Tibial nerve (tissue), 4 donors: ENCODE measurements around the gene MTA3.

ENCODE experiments used
- EP300 ChIP-seq, 2 donors: sonication (generic); formaldehyde crosslinking; IDR thresholded peaks; one replicate each; pipeline ENCODE4 v1.6.1; 2017; ENCODE audit warnings: antibody characterized with exemption in 2 of 2, mild to moderate bottlenecking in 1 of 2
- POLR2A ChIP-seq, 2 donors: fragments of 450-650 bp; IDR thresholded peaks; one replicate each; pipeline ENCODE4 v1.6.1; 2017; ENCODE audit warnings: antibody characterized with exemption in 2 of 2, mild to moderate bottlenecking in 2 of 2, moderate library complexity in 2 of 2
- TF ChIP-seq, protein P1 (sequence below), 5 experiments: fragments of 200-600 bp in 3 of 5; fragments of 450-650 bp in 2 of 5; sonication (generic) in 3 of 5; IDR thresholded peaks; one replicate each; pipeline ENCODE4 v1.5.1; 2016 to 2019; ENCODE audit warnings: antibody characterized with exemption in 5 of 5, mild to moderate bottlenecking in 3 of 5, moderate library complexity in 2 of 5

DNA sequence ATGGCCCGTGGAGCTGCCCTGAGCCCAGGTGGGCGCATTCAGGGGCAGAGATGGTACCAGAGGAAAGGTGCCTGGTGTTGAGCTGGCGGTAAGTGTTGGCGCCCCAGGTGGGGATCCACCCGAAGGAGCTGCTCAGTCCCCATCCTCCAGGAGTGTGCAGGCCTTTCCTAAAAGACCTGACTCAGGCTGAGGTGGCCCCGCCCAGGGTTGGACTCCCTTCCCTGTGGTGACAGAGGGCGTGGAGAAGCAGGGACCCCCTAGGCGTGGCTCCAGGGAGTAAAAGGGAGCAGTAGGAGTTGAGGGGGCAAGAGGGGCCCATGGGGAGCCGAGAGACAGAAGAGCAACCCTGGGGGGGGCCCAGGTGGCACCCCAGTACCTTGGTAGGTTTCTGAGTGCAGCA lies 193.1 kb downstream of the MTA3 start:
- TF ChIP-seq POLR2A (IDR thresholded peaks at IDR 0.05) (no peak), EP300 (IDR thresholded peaks at IDR 0.05) (no peak)
- TF ChIP-seq, protein P1, sequence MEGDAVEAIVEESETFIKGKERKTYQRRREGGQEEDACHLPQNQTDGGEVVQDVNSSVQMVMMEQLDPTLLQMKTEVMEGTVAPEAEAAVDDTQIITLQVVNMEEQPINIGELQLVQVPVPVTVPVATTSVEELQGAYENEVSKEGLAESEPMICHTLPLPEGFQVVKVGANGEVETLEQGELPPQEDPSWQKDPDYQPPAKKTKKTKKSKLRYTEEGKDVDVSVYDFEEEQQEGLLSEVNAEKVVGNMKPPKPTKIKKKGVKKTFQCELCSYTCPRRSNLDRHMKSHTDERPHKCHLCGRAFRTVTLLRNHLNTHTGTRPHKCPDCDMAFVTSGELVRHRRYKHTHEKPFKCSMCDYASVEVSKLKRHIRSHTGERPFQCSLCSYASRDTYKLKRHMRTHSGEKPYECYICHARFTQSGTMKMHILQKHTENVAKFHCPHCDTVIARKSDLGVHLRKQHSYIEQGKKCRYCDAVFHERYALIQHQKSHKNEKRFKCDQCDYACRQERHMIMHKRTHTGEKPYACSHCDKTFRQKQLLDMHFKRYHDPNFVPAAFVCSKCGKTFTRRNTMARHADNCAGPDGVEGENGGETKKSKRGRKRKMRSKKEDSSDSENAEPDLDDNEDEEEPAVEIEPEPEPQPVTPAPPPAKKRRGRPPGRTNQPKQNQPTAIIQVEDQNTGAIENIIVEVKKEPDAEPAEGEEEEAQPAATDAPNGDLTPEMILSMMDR (IDR thresholded peaks at IDR 0.05) = no peak
